Islet of Langerhans (tissue), 1 donor: Measurements from ENCODE around the gene CHST12.
"Not testable (repeated sequence)": the region's sequence is repeated elsewhere in the genome, so short reads cannot be mapped to it uniquely, and the experiment has no call there.

Experiments
- FAIRE-seq: peaks from one replicate; lab custom pipeline; 2011; peaks lifted over from hg19 to GRCh38; lab: Jason Lieb, UNC

CHST12 gene

DNA sequence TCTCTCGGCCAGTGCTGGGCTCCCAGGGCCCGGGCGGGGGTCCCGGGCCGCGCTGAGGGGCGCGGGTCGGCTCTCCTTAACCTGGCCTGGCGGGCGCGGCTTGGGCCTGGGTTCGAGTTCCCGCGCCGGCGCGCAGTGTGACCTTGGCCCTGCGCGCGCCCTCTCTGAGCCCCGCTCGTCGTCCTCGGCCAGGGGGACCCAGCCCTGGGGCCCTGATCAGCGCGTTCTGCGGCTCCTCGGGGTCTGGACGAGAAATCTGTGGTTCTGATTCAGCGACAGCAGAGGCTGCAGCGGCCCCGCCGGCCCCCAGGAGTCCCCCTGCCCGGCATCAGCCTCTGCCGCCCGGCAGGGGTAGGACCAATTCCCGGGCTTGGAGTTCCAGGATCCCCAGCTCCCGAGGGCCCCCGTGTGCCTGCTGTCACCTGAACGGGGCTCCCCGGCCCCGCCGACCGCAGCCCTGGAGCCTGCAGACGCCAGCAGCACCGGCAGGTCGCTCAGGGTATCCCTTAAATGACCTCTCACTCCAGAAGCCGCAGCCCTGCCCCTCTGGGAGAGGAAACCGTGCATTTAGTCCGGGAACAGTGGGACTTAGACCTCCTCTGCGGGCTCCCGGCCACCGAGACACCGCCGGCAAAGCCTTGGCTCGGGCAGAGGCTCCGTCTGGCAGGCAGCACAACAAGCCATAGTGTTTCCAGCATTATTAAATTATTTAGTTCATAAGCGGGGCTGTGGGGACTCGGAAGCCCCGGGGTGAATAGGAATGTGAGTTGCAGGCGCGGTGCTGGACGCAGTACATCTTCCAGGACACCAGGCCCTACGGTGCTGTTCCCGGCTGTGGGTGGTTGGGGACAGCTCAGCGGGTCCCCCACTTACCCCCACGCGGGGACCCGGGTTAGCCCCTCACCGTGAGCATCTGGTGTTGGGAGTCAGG, 572 bp downstream of the CHST12 start:
- no peak for FAIRE-seq

DNA sequence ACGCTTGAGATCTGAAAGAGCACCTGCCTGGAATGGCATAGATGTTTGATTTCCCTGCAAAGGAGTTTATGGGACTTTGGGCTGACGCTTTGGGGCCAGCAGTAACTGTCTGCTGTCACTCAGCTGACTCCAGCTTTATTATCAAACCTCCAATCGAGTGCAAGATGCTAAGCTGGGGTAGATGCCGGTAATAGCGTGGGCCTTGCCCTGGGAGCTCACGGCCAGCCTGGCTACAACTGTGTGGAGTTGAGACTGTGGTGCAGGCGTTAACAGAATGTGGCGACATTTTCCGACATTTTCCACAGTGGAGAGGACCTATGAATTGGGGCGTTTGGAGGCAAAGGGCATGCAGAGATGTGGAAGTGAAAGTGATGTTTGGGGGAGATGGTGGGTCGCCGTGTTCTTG, 1.3 kb downstream of the CHST12 start:
- FAIRE-seq = no peak

DNA sequence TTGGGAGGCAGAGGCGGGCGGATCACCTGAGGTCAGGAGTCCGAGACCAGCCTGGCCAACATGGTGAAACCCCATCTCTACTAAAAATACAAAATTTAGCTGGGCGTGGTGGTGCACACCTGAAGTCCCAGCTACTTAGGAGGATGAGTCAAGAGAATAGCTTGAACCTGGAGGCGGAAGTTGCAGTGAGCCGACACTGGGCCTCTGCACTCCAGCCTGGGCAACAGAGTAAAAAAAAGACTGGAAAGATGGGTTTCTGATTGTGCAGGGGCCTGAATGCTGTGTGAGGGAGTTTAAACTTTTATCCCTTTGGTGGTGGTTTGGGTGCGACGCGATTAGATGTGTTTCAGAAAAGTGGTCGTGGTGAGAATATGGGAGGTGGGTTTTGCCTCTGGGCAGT, 1.8 kb downstream of the CHST12 start:
- FAIRE-seq = no peak

DNA sequence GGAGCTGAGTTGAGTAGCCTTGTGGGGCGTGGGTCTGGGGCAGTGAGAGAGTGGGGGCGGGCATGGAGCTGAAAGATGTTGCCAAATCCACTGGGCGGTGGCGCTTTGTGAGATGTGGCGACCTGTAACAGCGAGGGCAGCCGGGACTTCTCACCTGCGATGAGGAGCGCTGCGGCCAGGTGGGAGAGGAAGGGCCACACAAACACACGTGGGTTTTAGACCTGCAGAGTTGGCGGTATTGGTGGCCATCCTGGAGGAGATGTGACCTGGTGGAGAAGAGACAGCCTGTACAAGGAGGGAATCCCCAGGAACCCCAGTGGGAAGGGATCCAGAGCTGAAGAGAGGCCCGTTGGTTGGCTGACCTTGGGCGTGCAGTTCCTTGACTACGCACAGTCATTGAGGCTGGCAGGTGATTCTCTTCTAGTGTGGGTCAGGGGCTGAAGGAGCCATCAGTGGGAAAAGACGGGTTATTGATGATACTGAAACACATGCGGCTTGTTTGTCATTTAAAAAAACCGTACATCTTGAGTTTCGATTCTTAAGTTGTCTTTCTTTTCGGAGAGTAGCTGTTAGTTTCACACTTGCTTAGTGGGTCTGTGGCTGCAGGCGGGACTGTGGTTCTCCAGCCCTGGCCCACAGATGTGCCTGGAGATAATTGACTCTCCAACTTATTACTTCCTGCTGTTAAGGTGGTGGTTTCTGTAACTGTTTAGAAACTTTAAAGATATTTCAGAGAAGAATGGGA, 2.4 kb downstream of the CHST12 start:
- no peak for FAIRE-seq

DNA sequence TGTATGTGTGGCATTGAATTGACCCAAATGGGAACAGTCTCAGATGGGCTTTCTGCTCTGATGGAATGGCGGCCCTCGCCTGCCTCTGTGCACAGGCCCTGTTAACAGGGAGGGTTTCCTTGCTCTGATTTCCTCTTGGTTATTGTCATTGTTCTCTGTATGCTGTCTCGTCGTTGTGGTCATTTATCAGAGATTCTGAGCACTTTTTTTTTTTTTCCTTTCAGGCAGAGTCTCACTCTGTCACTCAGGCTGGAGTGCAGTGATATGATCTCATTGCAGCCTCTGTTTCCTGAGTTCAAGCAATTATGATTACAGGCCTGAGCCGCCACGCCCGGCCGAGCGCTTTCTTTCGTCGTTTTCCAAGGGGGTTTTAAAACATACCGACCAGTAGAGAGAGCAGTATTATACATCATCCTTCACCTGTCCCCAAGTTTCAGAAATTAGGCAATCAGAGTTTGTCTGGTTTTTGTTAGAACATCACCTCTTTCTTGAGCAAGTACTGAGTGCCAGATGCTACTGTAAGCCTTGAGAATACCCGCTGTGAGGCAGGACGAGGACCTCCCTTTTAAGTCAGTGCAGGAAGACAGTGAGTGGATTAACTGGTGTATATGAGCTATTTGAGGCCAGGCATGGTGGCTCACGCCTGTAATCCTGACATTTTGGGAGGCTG, 6.5 kb downstream of the CHST12 start:
- no peak for FAIRE-seq

DNA sequence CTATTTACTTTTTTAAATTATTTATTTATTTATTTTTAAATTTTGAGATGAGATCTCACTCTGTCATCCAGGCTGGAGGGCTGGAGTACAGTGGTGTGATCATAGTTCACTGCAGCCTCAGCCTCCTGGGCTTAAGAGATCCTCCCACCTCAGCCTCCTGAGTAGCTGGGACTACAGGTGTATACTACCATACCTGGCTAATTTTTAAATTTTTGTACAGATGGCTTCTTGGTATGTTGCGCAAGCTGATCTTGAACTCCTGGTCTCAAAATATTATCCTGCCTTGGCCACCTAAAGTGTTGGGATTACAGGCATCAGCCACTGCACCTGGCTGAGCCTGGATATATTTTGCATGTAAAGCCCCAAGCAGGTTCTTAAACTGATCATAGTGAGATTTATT, 7.6 kb downstream of the CHST12 start:
- no peak for FAIRE-seq

DNA sequence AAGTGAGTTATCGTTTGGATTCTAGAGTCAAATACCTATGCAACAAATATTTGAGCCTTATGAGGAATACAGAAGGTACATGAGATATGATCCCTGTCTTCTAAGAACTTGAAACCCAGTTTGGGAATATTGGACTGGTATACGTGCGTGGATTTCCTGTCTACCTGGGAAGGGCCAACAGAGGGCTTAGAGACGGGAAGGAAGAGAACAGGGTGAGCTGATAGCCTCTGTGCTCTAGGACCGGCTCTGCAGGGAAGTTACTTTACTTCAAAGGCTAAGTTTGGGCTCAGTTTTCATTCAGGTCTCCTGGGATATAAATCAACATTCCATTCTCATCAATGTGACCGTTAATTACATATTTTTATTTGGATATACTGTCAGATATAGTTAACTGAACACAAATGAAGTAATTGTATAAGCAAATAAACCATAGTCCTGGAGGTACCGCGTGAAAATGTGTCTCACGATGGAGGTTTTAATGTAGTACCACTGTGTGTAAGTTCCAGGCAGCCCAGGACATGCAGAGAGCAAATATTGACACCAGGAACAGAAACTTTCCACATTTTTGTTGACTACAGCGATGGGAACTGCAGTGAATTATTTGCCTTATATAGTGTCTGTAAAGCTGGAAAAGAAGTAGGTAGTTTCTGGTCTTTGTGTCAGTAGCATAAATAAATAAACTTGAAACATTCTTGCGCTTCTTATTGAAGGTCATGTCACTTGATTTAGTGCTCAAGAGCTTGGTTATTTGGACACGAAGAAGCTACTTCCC, 8.6 kb downstream of the CHST12 start:
- no peak for FAIRE-seq

DNA sequence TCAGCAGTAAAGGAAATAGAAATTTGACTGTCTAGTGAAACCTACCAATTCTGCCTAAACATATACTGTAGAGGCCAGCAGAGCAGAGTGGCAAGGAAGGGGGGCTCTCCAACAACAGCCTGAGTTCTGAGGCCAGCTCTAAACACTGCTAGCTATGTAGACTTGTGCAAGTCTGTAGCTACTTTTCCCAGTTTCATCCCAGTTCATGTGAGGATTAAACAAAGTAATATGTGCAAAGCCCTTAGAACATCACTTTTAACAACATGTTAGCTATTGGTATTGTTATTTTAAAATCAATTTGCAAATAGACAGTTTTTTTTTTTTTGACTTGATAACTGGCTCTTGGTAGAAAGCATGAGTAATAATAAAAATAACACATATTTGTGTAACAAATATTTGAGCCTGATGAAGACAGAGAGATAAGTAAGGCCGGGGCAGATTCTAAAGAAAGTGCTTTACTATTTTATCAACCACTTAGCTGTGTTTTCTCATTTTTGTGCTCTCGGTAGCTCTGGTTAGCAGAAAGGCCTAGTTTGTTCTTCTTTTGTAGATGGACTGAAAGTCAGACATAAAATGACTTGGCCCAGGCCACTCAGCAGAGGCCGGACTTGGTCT, 9.3 kb downstream of the CHST12 start:
- no peak for FAIRE-seq

DNA sequence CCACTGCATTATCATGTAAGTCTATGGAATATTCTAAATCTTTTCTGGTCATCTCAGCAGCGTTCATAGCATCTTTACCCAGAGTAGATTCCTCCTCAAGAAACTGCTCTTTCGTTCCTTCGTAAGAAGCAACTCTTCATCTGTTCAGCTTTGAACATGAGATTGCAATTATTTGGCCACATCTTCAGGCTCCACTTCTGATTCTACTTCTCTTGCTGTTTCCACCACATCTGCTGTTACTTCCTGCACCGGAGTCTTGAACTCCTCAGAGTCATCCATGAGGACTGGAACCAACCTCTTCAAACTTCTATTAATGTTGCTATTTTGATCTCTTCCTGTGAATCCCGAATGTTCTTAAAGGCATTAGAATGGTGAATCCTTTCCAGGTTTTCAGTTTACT, 12.7 kb downstream of the CHST12 start:
- FAIRE-seq = no peak

DNA sequence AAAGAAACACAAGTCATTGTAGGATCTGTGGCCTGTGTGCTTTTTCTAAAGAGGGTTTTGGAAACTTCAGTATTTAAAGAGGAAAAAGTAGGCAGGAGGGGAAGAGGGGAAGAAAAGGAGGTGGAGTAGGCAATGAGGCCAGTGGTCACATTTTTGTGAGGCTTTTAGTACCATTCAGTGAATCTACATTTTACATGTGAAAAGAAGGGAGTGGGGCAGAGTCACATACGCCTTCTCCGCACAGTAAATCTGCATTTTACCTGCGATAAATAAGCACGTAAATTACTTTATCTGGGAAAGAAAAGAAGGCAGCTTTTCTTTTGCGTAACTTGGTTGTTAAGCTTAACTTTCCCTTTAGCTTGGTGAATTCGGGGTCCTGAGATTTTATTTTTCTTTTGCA, 13.2 kb downstream of the CHST12 start:
- no peak for FAIRE-seq

DNA sequence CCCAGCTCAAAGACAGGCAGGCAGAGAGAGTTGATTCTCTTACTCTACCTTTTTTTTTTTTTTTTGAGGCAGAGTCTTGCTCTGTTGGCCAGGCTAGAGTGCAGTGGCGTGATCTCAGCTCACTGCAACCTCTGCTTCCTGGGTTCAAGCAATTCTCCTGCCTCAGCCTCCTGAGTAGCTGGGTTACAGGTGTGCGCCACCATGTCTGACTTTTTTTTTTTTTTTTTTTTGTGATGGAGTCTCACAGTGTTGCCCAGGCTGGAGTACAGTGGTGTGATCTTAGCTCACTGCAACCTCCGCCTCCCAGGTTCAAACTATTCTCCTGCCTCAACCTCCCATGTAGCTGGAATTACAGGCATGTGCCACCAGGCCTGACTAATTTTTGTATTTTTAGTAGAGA, 13.8 kb downstream of the CHST12 start:
- FAIRE-seq = not testable (repeated sequence)

DNA sequence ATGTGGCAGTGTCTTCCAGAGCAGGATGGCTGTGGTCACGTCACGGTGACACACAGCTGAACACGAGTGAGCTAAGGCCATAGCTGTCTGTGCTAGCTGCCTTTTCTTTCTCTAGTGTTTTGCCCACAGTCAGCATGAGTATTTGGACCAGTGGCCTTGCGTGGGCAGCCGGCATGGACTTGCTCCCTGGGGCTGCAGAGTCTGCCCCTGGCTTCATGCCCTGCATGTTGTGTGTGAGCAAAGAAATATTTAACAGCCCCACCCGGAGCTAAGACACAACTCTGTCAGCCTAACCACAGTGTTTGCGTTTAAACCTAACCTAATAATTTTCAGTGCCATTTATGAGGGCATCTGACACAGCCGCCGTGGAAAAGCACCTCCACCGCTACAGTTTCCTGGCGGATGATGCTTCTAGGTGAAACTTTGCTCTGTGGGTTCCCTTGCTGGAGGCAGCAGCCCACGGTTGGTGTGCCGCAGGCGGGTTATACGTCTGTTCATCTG, 14.6 kb downstream of the CHST12 start:
- FAIRE-seq = no peak

DNA sequence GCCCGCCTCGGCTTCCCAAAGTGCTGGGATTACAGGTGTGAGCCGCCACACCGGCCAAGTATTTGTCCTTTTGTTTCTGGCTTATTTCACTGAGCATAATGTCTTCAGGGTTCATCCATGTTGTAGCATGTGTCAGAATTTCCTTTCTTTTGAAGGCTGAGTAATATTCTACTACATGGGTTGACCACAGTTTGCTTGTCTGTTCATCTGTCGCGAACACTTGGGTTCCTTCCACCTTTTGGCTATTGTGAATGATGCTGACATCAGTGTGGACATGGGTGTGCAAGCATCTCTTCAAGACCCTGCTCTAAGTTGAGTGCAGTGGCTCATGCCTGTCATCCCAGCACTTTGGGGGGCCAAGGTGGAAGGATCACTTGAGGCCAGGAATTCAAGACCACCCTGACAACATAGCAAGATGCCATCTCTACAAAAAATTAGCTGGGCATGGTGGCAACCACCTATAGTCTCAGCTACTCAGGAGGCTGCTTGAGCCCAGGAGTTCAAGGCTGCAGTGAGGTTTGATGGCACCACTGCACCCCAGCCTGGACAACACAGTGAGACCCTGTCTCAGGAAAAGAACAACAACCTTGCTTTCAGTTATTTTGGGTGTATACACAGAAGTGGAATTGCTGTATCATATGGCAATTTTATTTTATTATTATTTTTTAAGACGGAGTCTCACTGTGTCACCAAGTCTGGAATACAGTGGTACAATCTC, 17.0 kb downstream of the CHST12 start:
- FAIRE-seq = no peak

DNA sequence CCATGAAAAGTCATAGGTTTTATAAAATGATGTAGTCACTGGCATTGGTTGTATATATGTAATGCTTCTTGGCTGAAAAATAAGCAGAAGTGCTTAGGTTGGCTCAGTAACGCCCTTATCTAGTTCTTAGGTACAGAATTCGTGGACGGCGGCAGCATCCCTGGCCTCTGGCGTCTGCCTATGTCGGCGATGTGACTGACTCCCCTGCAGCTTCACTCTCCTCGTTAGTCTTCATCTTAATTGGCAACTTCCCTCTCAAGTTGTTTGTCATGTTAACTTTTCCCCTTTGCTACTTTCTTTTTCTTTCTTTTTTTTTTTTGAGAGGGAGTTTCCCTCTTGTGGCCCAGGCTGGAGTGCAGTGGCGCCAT, 18.5 kb downstream of the CHST12 start:
- FAIRE-seq = no peak

DNA sequence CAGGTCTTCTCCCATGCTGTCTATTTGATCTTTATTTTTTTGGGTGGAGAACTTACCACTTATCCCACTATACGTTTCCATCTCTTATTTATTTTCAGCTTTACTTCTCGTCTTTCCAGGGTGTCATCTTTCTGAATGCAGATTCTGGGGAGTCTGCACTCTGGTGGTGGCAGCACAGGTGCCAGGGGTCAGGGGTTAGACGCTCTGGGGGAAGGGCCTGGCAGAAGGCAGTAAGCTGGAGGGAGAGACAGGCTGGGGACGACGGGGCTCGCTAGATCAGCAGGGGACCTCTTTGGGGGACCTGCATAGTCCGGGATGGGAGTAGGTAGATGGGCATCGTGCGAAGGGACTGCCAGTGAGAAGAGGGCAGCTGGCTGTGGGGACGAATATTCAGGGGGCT, 22.3 kb downstream of the CHST12 start:
- FAIRE-seq = no peak

DNA sequence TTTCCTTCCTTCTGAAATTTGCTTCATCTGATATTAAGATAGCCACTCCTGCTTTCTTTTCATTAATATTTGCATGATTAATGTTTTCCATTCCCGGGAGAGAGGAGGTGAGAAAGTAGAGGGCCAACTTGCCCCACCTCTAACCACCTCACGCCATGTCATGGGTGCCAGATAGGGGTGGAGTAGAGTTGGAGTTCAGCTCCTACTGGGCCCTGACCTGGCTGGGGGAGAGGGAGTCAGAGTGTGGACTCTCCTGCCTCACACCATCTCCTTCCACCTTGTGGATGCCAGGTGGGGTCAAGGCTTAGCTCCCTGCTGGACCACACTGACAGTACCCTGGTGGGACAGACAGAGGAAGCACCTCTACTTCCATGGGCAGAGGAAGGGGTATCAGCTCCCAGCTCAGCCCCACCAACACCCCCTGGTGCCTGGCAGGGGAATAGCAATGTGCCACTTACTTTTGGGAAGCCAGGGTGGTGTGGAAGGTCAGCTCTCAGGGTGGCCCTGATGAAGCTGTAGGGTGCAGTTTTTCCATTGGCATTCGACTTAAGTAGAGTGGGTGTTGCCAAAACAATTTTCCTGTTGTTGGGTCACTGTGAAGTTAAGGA, 28.0 kb downstream of the CHST12 start:
- FAIRE-seq = no peak

DNA sequence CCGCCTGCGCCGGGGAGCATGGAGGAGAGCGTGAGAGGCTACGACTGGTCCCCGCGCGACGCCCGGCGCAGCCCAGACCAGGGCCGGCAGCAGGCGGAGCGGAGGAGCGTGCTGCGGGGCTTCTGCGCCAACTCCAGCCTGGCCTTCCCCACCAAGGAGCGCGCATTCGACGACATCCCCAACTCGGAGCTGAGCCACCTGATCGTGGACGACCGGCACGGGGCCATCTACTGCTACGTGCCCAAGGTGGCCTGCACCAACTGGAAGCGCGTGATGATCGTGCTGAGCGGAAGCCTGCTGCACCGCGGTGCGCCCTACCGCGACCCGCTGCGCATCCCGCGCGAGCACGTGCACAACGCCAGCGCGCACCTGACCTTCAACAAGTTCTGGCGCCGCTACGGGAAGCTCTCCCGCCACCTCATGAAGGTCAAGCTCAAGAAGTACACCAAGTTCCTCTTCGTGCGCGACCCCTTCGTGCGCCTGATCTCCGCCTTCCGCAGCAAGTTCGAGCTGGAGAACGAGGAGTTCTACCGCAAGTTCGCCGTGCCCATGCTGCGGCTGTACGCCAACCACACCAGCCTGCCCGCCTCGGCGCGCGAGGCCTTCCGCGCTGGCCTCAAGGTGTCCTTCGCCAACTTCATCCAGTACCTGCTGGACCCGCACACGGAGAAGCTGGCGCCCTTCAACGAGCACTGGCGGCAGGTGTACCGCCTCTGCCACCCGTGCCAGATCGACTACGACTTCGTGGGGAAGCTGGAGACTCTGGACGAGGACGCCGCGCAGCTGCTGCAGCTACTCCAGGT, 29.7 kb downstream of the CHST12 start:
- no peak for FAIRE-seq

DNA sequence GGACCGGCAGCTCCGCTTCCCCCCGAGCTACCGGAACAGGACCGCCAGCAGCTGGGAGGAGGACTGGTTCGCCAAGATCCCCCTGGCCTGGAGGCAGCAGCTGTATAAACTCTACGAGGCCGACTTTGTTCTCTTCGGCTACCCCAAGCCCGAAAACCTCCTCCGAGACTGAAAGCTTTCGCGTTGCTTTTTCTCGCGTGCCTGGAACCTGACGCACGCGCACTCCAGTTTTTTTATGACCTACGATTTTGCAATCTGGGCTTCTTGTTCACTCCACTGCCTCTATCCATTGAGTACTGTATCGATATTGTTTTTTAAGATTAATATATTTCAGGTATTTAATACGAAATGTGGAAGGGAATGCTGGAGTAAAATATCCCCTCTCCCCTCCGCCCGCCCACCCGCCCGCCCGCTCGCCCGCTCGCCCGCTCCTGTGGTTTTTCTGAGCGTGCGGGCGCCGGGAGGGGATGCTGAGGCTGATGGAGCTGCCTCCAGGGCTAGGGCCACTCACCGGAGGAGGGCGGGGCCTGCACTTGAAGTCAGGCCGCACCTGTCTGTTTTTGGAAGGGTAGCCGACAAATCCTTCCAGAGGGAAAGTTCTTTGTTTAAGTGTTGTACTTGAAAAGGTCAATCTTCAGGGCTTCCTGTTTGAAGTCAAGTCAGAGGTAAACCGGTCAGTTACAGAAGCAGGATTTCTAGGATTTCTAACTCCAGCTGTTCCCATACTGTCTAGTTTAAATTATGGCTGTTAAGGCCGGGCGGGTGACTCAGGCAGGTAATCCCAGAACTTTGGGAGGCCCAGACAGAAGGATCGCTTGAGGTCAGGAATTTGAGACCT, 30.5 kb downstream of the CHST12 start:
- FAIRE-seq = no peak

DNA sequence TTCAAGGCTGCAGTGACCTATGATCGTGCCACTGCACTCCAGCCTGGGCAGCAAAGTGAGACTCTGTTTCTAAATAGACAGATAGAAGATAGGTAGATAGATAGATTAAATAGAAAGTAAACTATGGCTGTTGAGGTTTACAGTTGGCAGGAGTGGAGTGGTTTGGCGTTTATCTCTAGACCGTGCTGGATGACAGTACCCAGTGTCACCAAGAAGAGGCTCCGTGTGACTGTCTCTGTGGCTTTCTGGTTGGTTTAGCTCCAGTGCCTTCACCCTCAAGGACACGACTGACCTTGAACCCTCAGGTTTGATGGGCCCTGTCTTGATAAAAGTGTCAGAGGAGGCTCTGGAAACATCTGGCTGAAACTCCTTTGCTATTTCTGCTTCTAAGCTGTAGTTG, 31.7 kb downstream of the CHST12 start:
- FAIRE-seq = no peak
